ENCODE data around the gene PDLIM7. TPM values are rescaled to one million over a fixed set of nuclear protein-coding genes. Genes with fewer than 3 reads are reported as not detected.

The PDLIM7 gene
- total and polyA plus RNA-seq, 2 of the 8 experiments (the other 6 are each of a cell fraction or from before 2014, with no cell fraction given), result 67.3 to 94.2 TPM

GRCh38 chr5:177512736-177513380 lies 15.5 kb upstream of the PDLIM7 start:
- Histone ChIP-seq H2BK12ac (ENCODE audit: low read depth, low read length) (no peak overlapping the region), H3K23me2 (ENCODE audit: low read depth, low read length) (peaks cover 8% of the 10 kb centered on the region), H2BK120ac (replicated peaks; ENCODE audit: low read depth, low read length) (no peak overlapping the region), H3K14ac (ENCODE audit: insufficient read length) (no peak overlapping the region), H2BK15ac (ENCODE audit: low read length) (no peak overlapping the region), H3K79me1 (ENCODE audit: low read depth, low read length) (peaks cover 5% of the 10 kb centered on the region; the same call in 1 of the 2 replicates), H3K9me3 (ENCODE audit: insufficient read depth in 2 of 2, low read depth in 1 of 2, low read length in 1 of 2) (no peaks in the 10 kb centered on the region), H3K36me3 (ENCODE audit: control insufficient read depth in 2 of 4, insufficient read depth in 4 of 4, low read length in 3 of 4) (peaks cover 27 to 50% (median 48%) of the 10 kb centered on the region in 4 experiments), H3K18ac (ENCODE audit: extremely low read depth, low read length) (no peak overlapping the region), H3K4me2 (ENCODE audit: insufficient read depth in 1 of 2, low read depth in 2 of 2, low read length in 2 of 2) (no peak overlapping the region), H3K4me1 (replicated peaks in 1 of 4; ENCODE audit: control insufficient read depth in 3 of 4, insufficient read depth in 4 of 4, low read length in 3 of 4) (peaks cover 4 to 18% (median 12%) of the 10 kb centered on the region in 4 experiments; a peak in 6 of 7 replicates), H2BK5ac (ENCODE audit: low read depth, low read length) (peak overlapping the region; percentile 24; the same call in 1 of the 2 replicates), H3K4me3 (ENCODE audit: extremely low read depth in 1 of 4, insufficient read depth in 2 of 4, low read depth in 3 of 4, low read length in 4 of 4) (no peak overlapping the region), H4K8ac (ENCODE audit: extremely low read depth, insufficient read depth, low read length) (no peak overlapping the region), H3K27ac (ENCODE audit: low read depth, low read length) (no peak overlapping the region), H3K23ac (ENCODE audit: insufficient read length) (no peak overlapping the region), H3K79me2 (ENCODE audit: control insufficient read depth in 1 of 2, insufficient read depth in 2 of 2, low read length in 2 of 2) (peaks cover 0 to 9% of the 10 kb centered on the region in 2 experiments; a peak in 1 of 4 replicates), H3K56ac (replicated peaks; ENCODE audit: insufficient read length, low read depth, low read length) (no peak overlapping the region), H4K5ac (ENCODE audit: insufficient read length, low read depth, low read length) (no peak overlapping the region), H2AFZ (ENCODE audit: low read length) (no peak overlapping the region), H3K27me3 (replicated peaks in 1 of 4; ENCODE audit: control insufficient read depth in 3 of 4, extremely low read depth in 1 of 4, insufficient read depth in 3 of 4, low read length in 3 of 4) (no peaks in the 10 kb centered on the region), H4K20me1 (replicated peaks in 1 of 2; ENCODE audit: control insufficient read depth in 1 of 2, insufficient read depth in 2 of 2, low read length in 2 of 2) (peaks cover 0 to 19% of the 10 kb centered on the region in 2 experiments), H4K91ac (replicated peaks; ENCODE audit: insufficient read length, low read length) (no peak overlapping the region), H3K9ac (replicated peaks in 1 of 4; ENCODE audit: extremely low read depth in 1 of 4, low read depth in 3 of 4, low read length in 3 of 4) (no peak overlapping the region), H2AK5ac (ENCODE audit: low read depth, low read length) (no peak overlapping the region), H3K4ac (replicated peaks; ENCODE audit: insufficient read length, low read depth, low read length) (no peak overlapping the region), H2BK20ac (ENCODE audit: low read length) (no peak overlapping the region)
- 77% methylated on average over 16 of the region's 16 CpGs; no CpG with 5 or more reads in 1 of the 2 experiments for WGBS, 2 experiments (ENCODE audit: extremely low coverage in 1 of 2, insufficient coverage in 1 of 2, insufficient read length in 1 of 2, insufficient replicate concordance in 2 of 2, low coverage in 1 of 2, low lambda C conversion rate in 2 of 2, missing lambda C conversion rate in 1 of 2)
- CTCF ChIA-PET (ENCODE audit: partially characterized antibody), result interaction anchor here (1.0 to 20.8 kb wide), 2 partner anchors 11 to 23 kb away, joined by 3 to 306 read pairs; no protein-coding TSS in a partner anchor
- FAIRE-seq, result no peak
- no peak for DNase-seq (ENCODE audit: low read depth in 1 of 2, low spot score in 2 of 2)
- POLR2A ChIA-PET (ENCODE audit: partially characterized antibody), result interaction anchor here (4.7 to 65.5 kb wide), 2 partner anchors 9 to 44 kb away, joined by 46 to 3349 read pairs; partner anchors contain the start of genes DBN1, PDLIM7 and PRR7
- TF ChIP-seq BACH1 (IDR thresholded peaks at IDR 0.05; ENCODE audit: low read length) (no peak), POU5F1 (IDR thresholded peaks at IDR 0.05; ENCODE audit: low read depth, low read length) (no peak), CBX8 (IDR thresholded peaks at IDR 0.05; ENCODE audit: borderline replicate concordance, low read depth, low read length) (no peak), FOSL1 (IDR thresholded peaks at IDR 0.05; ENCODE audit: insufficient read depth, low read depth, low read length) (no peak), CHD2 (IDR thresholded peaks at IDR 0.05; ENCODE audit: low read length) (no peak), SIRT6 (IDR thresholded peaks at IDR 0.05; ENCODE audit: low read length) (no peak), SP4 (IDR thresholded peaks at IDR 0.05; ENCODE audit: low read length) (no peak), SP1 (IDR thresholded peaks at IDR 0.05; ENCODE audit: low read depth, low read length) (no peak), RFX5 (IDR thresholded peaks at IDR 0.05; ENCODE audit: borderline replicate concordance, low read depth, low read length) (no peak), KDM1A (IDR thresholded peaks at IDR 0.05; ENCODE audit: borderline replicate concordance, low read length) (no peak)

Data from H1 (cell line).